SK-N-SH (cell line): ENCODE measurements around the gene CACNA2D3. TPM values are rescaled to one million over a fixed set of nuclear protein-coding genes. Genes with fewer than 3 reads are reported as not detected.

Source experiments
- CTCF ChIA-PET: fragments of 300-600, 350-600 bp; formaldehyde crosslinking; extraction: SDS; loops from one replicate; lab custom pipeline; 2021; lab: Yijun Ruan, JAX
- POLR2A ChIA-PET: fragments of 350-600 bp; sonication (Branson Sonifier 250); formaldehyde crosslinking; extraction: SDS; loops from one replicate; lab custom pipeline; 2020; ENCODE audit warnings: antibody characterized with exemption, inconsistent platforms; lab: Yijun Ruan, JAX
- DNase-seq: peaks from one replicate; pipeline ENCODE4 v3.0.0; 2012
- H2AFZ ChIP-seq: fragments of 200-600 bp; sonication (generic); 2 replicates; pipeline ENCODE4 v1.8.1; 2016; ENCODE audit warnings: antibody characterized with exemption, mild to moderate bottlenecking, low read depth
- H3F3A ChIP-seq: fragments of 200-600 bp; sonication (generic); replicated peaks from 2 replicates; pipeline ENCODE3; 2016; ENCODE audit warnings: antibody characterized with exemption, mild to moderate bottlenecking; ENCODE audit not compliant: insufficient read depth
- H3K27ac ChIP-seq, 2 experiments: fragments of 200-500 bp in 1 of 2; fragments of 200-600 bp in 1 of 2; sonication (Bioruptor generic) in 1 of 2; sonication (generic), shearing (Covaris generic) in 1 of 2; 2 replicates each; pipeline versions ENCODE4 v1.5.1 to v1.6.1; 2014 to 2016; ENCODE audit warnings: low read depth in 2 of 2, inconsistent platforms in 1 of 2, low read length in 1 of 2, mild to moderate bottlenecking in 1 of 2, mixed read lengths in 1 of 2
- H3K27me3 ChIP-seq: fragments of 200-600 bp; sonication (generic), shearing (Covaris generic); 2 replicates; pipeline ENCODE4 v1.6.1; 2016; ENCODE audit warnings: mixed run types; ENCODE audit not compliant: insufficient read depth
- H3K36me3 ChIP-seq, 2 experiments: fragments of 200-500 bp in 1 of 2; fragments of 200-600 bp in 1 of 2; sonication (Bioruptor generic) in 1 of 2; sonication (generic) in 1 of 2; replicated peaks in 1 of 2; 2 replicates each; pipeline versions ENCODE3 to v1.5.1; 2014 to 2016; ENCODE audit warnings: low read length in 1 of 2, mild to moderate bottlenecking in 1 of 2; ENCODE audit not compliant: insufficient read depth in 2 of 2, control insufficient read depth in 1 of 2
- H3K4me1 ChIP-seq, 2 experiments: fragments of 200-500 bp in 1 of 2; fragments of 200-600 bp in 1 of 2; sonication (Bioruptor generic) in 1 of 2; sonication (generic), shearing (Covaris generic) in 1 of 2; 2 replicates each; pipeline versions ENCODE4 v1.5.1 to v1.6.1; 2014 to 2016; ENCODE audit warnings: low read depth in 1 of 2, low read length in 1 of 2, mixed run types in 1 of 2; ENCODE audit not compliant: insufficient read depth in 2 of 2, control insufficient read depth in 1 of 2
- H3K4me2 ChIP-seq: fragments of 200-600 bp; sonication (generic), shearing (Covaris generic); 2 replicates; pipeline ENCODE4 v1.6.1; 2017; ENCODE audit warnings: mixed run types
- H3K4me3 ChIP-seq, 2 experiments: fragments of 200-500 bp in 1 of 2; fragments of 200-600 bp in 1 of 2; sonication (Bioruptor generic) in 1 of 2; sonication (generic), shearing (Covaris generic) in 1 of 2; 2 replicates each; pipeline versions ENCODE4 v1.5.1 to v1.8.1; 2014 to 2016; ENCODE audit warnings: low read depth in 2 of 2, inconsistent platforms in 1 of 2, low read length in 1 of 2, mild to moderate bottlenecking in 1 of 2, mixed read lengths in 1 of 2, moderate library complexity in 1 of 2
- H3K79me2 ChIP-seq: fragments of 200-600 bp; sonication (generic); 2 replicates; pipeline ENCODE4 v1.8.1; 2017; ENCODE audit warnings: mild to moderate bottlenecking; ENCODE audit not compliant: insufficient read depth
- H3K9ac ChIP-seq: fragments of 200-600 bp; sonication (generic); 2 replicates; pipeline ENCODE4 v1.6.1; 2017; ENCODE audit warnings: mixed run types
- H3K9me2 ChIP-seq: fragments of 200-600 bp; sonication (generic); 2 replicates; pipeline ENCODE4 v1.6.1; 2017; ENCODE audit warnings: mixed run types
- H3K9me3 ChIP-seq: fragments of 200-600 bp; sonication (generic); 2 replicates; pipeline ENCODE4 v1.6.1; 2017; ENCODE audit warnings: mixed run types, mild to moderate bottlenecking, moderate library complexity
- H4K20me1 ChIP-seq: fragments of 200-600 bp; sonication (generic); 2 replicates; pipeline ENCODE4 v1.6.1; 2017; ENCODE audit warnings: mild to moderate bottlenecking, mixed run types; ENCODE audit not compliant: insufficient read depth
- ELF1 ChIP-seq: IDR thresholded peaks from 2 replicates; pipeline ENCODE4 v1.4.0; 2012
- EP300 ChIP-seq, 2 experiments: IDR thresholded peaks; 2 replicates each; pipeline versions ENCODE4 v1.4.0 to v1.6.1; 2012; ENCODE audit warnings: borderline replicate concordance in 1 of 2, low read depth in 1 of 2, low read length in 1 of 2
- FOXJ3 ChIP-seq: sonication (generic); formaldehyde crosslinking; IDR thresholded peaks from 2 replicates; pipeline ENCODE4 v1.5.1; 2020; ENCODE audit warnings: mild to moderate bottlenecking, missing genetic modification reagents
- FOXM1 ChIP-seq: IDR thresholded peaks from 2 replicates; pipeline ENCODE4 v1.4.0; 2012; ENCODE audit warnings: low read depth, mild to moderate bottlenecking
- GABPA ChIP-seq: IDR thresholded peaks from 2 replicates; pipeline ENCODE4 v1.4.0; 2012; ENCODE audit warnings: low read depth, mild to moderate bottlenecking
- GATA2 ChIP-seq: sonication (generic); formaldehyde crosslinking; IDR thresholded peaks from 2 replicates; pipeline ENCODE4 v1.5.0; 2020; ENCODE audit warnings: mild to moderate bottlenecking, missing genetic modification reagents
- JUND ChIP-seq: IDR thresholded peaks from 2 replicates; pipeline ENCODE4 v1.4.0; 2012
- MXI1 ChIP-seq: IDR thresholded peaks from 2 replicates; pipeline ENCODE4 v1.6.1; 2012; ENCODE audit warnings: mild to moderate bottlenecking, low read depth, low read length, improper control_type of control experiment
- RAD21 ChIP-seq: IDR thresholded peaks from 2 replicates; pipeline ENCODE4 v1.6.1; 2012; ENCODE audit warnings: mild to moderate bottlenecking, low read length
- RFX5 ChIP-seq: IDR thresholded peaks from 2 replicates; pipeline ENCODE4 v1.6.1; 2012; ENCODE audit warnings: mild to moderate bottlenecking, improper control_type of control experiment, low read length
- SIN3A ChIP-seq: IDR thresholded peaks from 2 replicates; pipeline ENCODE4 v1.6.1; 2012; ENCODE audit warnings: low read depth, mild to moderate bottlenecking, low read length, moderate library complexity, borderline replicate concordance
- TAF1 ChIP-seq: IDR thresholded peaks from 2 replicates; pipeline ENCODE4 v1.6.1; 2012; ENCODE audit warnings: low read depth, mild to moderate bottlenecking, low read length, moderate library complexity, borderline replicate concordance
- TCF12 ChIP-seq: IDR thresholded peaks from 2 replicates; pipeline ENCODE4 v1.4.0; 2012
- TEAD4 ChIP-seq: IDR thresholded peaks from 2 replicates; pipeline ENCODE4 v1.4.0; 2012; ENCODE audit warnings: mild to moderate bottlenecking, borderline replicate concordance; ENCODE audit not compliant: insufficient read depth
- YY1 ChIP-seq: IDR thresholded peaks from 2 replicates; pipeline ENCODE4 v1.4.0; 2012; ENCODE audit warnings: low read depth, mild to moderate bottlenecking
- WGBS: methylation state at CpG from one replicate; pipeline ENCODE4 v1.1.6; 2017; ENCODE audit warnings: low lambda C conversion rate; 5-methylcytosine and 5-hydroxymethylcytosine counted together
- polyA plus RNA-seq, 3 experiments: library from polyadenylated mRNA; depleted of rRNA; stranded (reverse); fragments of >200 nt; gene quantifications; 2 replicates each; pipeline ENCODE4 v1.2.3, GENCODE V29; 2012
- TF ChIP-seq, protein P1 (sequence below): IDR thresholded peaks from 2 replicates; pipeline ENCODE4 v1.4.0; 2012; ENCODE audit warnings: low read depth, borderline replicate concordance
- TF ChIP-seq, protein P2 (sequence below): IDR thresholded peaks from 2 replicates; pipeline ENCODE4 v1.4.0; 2012; ENCODE audit warnings: low read depth, borderline replicate concordance
- TF ChIP-seq, protein P3 (sequence below): fragments of 150-350 bp; IDR thresholded peaks from 2 replicates; pipeline ENCODE4 v1.6.1; 2016; ENCODE audit warnings: mild to moderate bottlenecking, low read depth, low read length
- TF ChIP-seq, protein P4 (sequence below): fragments of 200-600 bp; sonication (generic); IDR thresholded peaks from 2 replicates; pipeline ENCODE4 v1.6.1; 2017; ENCODE audit warnings: antibody characterized with exemption, mild to moderate bottlenecking, moderate library complexity
- TF ChIP-seq, protein P5 (sequence below): fragments of 150-350 bp; IDR thresholded peaks from 2 replicates; pipeline ENCODE4 v1.6.1; 2017; ENCODE audit warnings: antibody characterized with exemption, low read length, low read depth, borderline replicate concordance

The CACNA2D3 gene
- polyA plus RNA-seq, 1 of the 3 experiments (the other 2 are of a cell fraction) = 0.15 TPM

DNA sequence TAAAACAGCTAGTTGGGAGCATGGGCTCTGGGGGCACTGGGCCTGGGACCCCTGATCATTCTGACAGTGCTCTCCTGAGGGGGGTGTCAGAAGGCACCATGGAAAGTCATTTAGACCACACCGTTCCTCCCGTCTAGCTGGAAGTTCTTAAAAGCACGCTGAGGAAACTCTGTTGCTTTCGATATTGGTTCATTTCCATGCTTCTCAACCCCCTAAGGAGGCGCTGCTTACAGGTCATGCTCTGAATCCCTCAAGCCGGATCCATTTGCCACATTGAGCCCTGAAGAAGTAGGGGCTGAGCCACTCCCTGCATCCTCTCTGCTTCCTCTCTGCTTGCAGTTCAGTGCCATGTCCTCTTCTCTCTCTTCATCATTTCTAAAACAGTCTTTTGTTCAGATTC, 187.2 kb downstream of the CACNA2D3 start:
- Histone ChIP-seq H2AFZ (no peak overlapping the region), H3K4me3 (no peak overlapping the region), H3K9ac (no peak overlapping the region), H3K79me2 (no peaks in the 10 kb centered on the region), H3K4me1 (peaks cover 0 to 7% of the 10 kb centered on the region in 2 experiments; a peak in 2 of 4 replicates), H3K9me2 (no peaks in the 10 kb centered on the region), H3F3A (no peaks in the 10 kb centered on the region), H3K4me2 (no peak overlapping the region), H3K27me3 (no peaks in the 10 kb centered on the region), H3K36me3 (no peaks in the 10 kb centered on the region), H3K9me3 (no peaks in the 10 kb centered on the region), H3K27ac (no peak overlapping the region), H4K20me1 (no peaks in the 10 kb centered on the region)
- WGBS = 29% methylated on average over 6 of the region's 6 CpGs
- TF ChIP-seq, protein P1, sequence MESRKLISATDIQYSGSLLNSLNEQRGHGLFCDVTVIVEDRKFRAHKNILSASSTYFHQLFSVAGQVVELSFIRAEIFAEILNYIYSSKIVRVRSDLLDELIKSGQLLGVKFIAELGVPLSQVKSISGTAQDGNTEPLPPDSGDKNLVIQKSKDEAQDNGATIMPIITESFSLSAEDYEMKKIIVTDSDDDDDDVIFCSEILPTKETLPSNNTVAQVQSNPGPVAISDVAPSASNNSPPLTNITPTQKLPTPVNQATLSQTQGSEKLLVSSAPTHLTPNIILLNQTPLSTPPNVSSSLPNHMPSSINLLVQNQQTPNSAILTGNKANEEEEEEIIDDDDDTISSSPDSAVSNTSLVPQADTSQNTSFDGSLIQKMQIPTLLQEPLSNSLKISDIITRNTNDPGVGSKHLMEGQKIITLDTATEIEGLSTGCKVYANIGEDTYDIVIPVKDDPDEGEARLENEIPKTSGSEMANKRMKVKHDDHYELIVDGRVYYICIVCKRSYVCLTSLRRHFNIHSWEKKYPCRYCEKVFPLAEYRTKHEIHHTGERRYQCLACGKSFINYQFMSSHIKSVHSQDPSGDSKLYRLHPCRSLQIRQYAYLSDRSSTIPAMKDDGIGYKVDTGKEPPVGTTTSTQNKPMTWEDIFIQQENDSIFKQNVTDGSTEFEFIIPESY = no peak
- TF ChIP-seq FOXJ3 (CRISPR knock-in tag) (no peak), EP300 (IDR thresholded peaks at IDR 0.05; ENCODE audit: borderline replicate concordance in 1 of 2, low read depth in 1 of 2, low read length in 1 of 2) (no peak), RFX5 (no peak), TEAD4 (no peak), TCF12 (no peak), ELF1 (no peak), YY1 (no peak), GATA2 (CRISPR knock-in tag) (no peak), GABPA (no peak), SIN3A (no peak), MXI1 (no peak), TAF1 (no peak), FOXM1 (no peak), JUND (no peak), RAD21 (no peak)
- TF ChIP-seq, protein P2, sequence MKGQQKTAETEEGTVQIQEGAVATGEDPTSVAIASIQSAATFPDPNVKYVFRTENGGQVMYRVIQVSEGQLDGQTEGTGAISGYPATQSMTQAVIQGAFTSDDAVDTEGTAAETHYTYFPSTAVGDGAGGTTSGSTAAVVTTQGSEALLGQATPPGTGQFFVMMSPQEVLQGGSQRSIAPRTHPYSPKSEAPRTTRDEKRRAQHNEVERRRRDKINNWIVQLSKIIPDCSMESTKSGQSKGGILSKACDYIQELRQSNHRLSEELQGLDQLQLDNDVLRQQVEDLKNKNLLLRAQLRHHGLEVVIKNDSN = no peak
- TF ChIP-seq, protein P3, sequence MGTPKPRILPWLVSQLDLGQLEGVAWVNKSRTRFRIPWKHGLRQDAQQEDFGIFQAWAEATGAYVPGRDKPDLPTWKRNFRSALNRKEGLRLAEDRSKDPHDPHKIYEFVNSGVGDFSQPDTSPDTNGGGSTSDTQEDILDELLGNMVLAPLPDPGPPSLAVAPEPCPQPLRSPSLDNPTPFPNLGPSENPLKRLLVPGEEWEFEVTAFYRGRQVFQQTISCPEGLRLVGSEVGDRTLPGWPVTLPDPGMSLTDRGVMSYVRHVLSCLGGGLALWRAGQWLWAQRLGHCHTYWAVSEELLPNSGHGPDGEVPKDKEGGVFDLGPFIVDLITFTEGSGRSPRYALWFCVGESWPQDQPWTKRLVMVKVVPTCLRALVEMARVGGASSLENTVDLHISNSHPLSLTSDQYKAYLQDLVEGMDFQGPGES = no peak
- TF ChIP-seq, protein P4, sequence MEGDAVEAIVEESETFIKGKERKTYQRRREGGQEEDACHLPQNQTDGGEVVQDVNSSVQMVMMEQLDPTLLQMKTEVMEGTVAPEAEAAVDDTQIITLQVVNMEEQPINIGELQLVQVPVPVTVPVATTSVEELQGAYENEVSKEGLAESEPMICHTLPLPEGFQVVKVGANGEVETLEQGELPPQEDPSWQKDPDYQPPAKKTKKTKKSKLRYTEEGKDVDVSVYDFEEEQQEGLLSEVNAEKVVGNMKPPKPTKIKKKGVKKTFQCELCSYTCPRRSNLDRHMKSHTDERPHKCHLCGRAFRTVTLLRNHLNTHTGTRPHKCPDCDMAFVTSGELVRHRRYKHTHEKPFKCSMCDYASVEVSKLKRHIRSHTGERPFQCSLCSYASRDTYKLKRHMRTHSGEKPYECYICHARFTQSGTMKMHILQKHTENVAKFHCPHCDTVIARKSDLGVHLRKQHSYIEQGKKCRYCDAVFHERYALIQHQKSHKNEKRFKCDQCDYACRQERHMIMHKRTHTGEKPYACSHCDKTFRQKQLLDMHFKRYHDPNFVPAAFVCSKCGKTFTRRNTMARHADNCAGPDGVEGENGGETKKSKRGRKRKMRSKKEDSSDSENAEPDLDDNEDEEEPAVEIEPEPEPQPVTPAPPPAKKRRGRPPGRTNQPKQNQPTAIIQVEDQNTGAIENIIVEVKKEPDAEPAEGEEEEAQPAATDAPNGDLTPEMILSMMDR = no peak
- TF ChIP-seq, protein P5, sequence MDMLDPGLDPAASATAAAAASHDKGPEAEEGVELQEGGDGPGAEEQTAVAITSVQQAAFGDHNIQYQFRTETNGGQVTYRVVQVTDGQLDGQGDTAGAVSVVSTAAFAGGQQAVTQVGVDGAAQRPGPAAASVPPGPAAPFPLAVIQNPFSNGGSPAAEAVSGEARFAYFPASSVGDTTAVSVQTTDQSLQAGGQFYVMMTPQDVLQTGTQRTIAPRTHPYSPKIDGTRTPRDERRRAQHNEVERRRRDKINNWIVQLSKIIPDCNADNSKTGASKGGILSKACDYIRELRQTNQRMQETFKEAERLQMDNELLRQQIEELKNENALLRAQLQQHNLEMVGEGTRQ = no peak
- DNase-seq = no peak
- ChIA-PET CTCF (interaction anchor here (1.1 to 1.4 kb wide), 3 partner anchors 163 to 544 kb away, joined by 3 to 4 read pairs (median 4); no protein-coding TSS in a partner anchor), POLR2A (no interaction called here)
